Measurements from ENCODE around the gene MAN2A1.

DNA sequence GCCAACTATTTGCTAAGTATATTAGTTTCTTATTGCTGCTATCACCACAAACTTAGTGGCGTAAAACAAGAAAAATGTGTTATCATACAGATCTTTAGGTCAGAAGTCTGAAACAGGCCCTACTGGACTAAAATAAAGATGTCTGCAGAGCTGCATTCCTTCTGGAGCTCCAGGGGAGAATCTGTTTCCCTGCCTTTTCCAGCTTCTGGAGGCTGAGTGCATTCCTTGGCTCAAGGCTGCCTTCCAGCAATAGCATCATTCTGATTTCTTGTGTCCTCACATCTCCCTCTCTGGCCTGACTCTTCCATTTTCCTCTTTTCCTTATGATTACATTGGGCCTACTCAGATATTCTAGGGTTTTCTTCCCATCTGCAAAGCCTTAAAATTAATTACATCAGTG, 15.9 kb downstream of the MAN2A1 start:
- TF ChIP-seq CTCF (conservative IDR thresholded peaks at IDR 0.05; ENCODE audit: low read depth, low read length) (no peak), EZH2 (IDR thresholded peaks at IDR 0.05; ENCODE audit: borderline replicate concordance, low read depth, low read length, poor library complexity, severe bottlenecking) (no peak)
